K562 (cell line): Measurements from ENCODE around the gene CCDC28B. TPM values are rescaled to one million over a fixed set of nuclear protein-coding genes. Genes with fewer than 3 reads are reported as not detected.
A peak's percentile ranks its signal among the peaks of the same experiment; 100 is the strongest.

Experiments
- BACH1 ChIP-seq: fragments of 200-800 bp; sonication (Bioruptor generic); IDR thresholded peaks from 2 replicates; pipeline ENCODE4 v1.6.1; 2016; ENCODE audit warnings: missing genetic modification characterization, missing compliant biosample characterization
- BDP1 ChIP-seq: IDR thresholded peaks from 3 replicates; pipeline ENCODE4 v1.6.1; 2011; ENCODE audit not compliant: insufficient read length, insufficient read depth
- BRD9 ChIP-seq: fragments of 450-650 bp; IDR thresholded peaks from 2 replicates; pipeline ENCODE4 v1.6.1; 2018; ENCODE audit warnings: low read depth; ENCODE audit not compliant: partially characterized antibody
- ELF1 ChIP-seq: fragments of 200-800 bp; sonication (Bioruptor generic); IDR thresholded peaks from 2 replicates; pipeline ENCODE4 v1.6.1; 2016; ENCODE audit warnings: missing genetic modification characterization, missing compliant biosample characterization
- ETV1 ChIP-seq: fragments of 450-650 bp; conservative IDR thresholded peaks from 2 replicates; pipeline ENCODE4 v1.6.1; 2016; ENCODE audit warnings: missing genetic modification characterization, control low read depth, low read depth, missing compliant biosample characterization
- ETV5 ChIP-seq: sonication (generic); formaldehyde crosslinking; IDR thresholded peaks from 2 replicates; pipeline ENCODE4 v1.4.0; 2020; ENCODE audit warnings: low read depth, mild to moderate bottlenecking, missing genetic modification reagents
- FOXK2 ChIP-seq, 2 experiments: fragments of 450-650 bp; IDR thresholded peaks in 1 of 2; conservative IDR thresholded peaks in 1 of 2; 2 replicates each; pipeline ENCODE4 v1.6.1; 2016; ENCODE audit warnings: low read depth in 2 of 2, mild to moderate bottlenecking in 1 of 2
- HDAC6 ChIP-seq: IDR thresholded peaks from 2 replicates; pipeline ENCODE4 v1.6.1; 2012; ENCODE audit warnings: low read depth, mild to moderate bottlenecking, control low read depth, inconsistent platforms, low read length, moderate library complexity
- HIVEP1 ChIP-seq: fragments of 250-450 bp; sonication (Bioruptor Pico); IDR thresholded peaks from 2 replicates; pipeline ENCODE4 v1.4.0; 2020; ENCODE audit warnings: mild to moderate bottlenecking
- HNRNPLL ChIP-seq: fragments of 200-400 bp; formaldehyde crosslinking; IDR thresholded peaks from 2 replicates; pipeline ENCODE4 v1.6.1; 2017; ENCODE audit warnings: low read length, low read depth, mild to moderate bottlenecking; ENCODE audit not compliant: poor library complexity, severe bottlenecking
- ID3 ChIP-seq, 2 experiments: fragments of 250-450 bp in 1 of 2; fragments of 450-650 bp in 1 of 2; sonication (Bioruptor Pico) in 1 of 2; IDR thresholded peaks; 2 replicates each; pipeline versions ENCODE4 v1.6.1 to v1.8.0; 2016 to 2021; ENCODE audit warnings: mild to moderate bottlenecking in 2 of 2, moderate library complexity in 2 of 2, missing compliant biosample characterization in 1 of 2, missing genetic modification characterization in 1 of 2
- KAT7 ChIP-seq: sonication (generic); formaldehyde crosslinking; IDR thresholded peaks from 2 replicates; pipeline ENCODE4 v1.8.0; 2022; ENCODE audit warnings: missing genetic modification reagents, mild to moderate bottlenecking, borderline replicate concordance
- LCOR ChIP-seq: sonication (generic); formaldehyde crosslinking; IDR thresholded peaks from 2 replicates; pipeline ENCODE4 v1.8.0; 2022; ENCODE audit warnings: mild to moderate bottlenecking, missing genetic modification reagents
- MEF2D ChIP-seq: conservative IDR thresholded peaks from 2 replicates; pipeline ENCODE4 v1.6.1; 2016; ENCODE audit warnings: low read depth, missing genetic modification characterization, missing compliant biosample characterization
- PURB ChIP-seq: sonication (generic); formaldehyde crosslinking; IDR thresholded peaks from 2 replicates; pipeline ENCODE4 v1.9.0; 2021; ENCODE audit warnings: low read depth, mild to moderate bottlenecking, missing genetic modification reagents
- SAP30 ChIP-seq: fragments of 200-600 bp; sonication (generic); IDR thresholded peaks from 2 replicates; pipeline ENCODE4 v1.6.1; 2012; ENCODE audit warnings: borderline replicate concordance, low read depth, mild to moderate bottlenecking, moderate library complexity, low read length, control low read depth, inconsistent platforms; ENCODE audit not compliant: insufficient read depth, poor library complexity, severe bottlenecking
- SMARCA5 ChIP-seq: fragments of 450-650 bp; IDR thresholded peaks from 2 replicates; pipeline ENCODE4 v1.6.1; 2016
- SMC3 ChIP-seq: conservative IDR thresholded peaks from 2 replicates; pipeline ENCODE4 v1.6.1; 2011; ENCODE audit warnings: low read depth, low read length, improper control_type of control experiment; ENCODE audit not compliant: insufficient read depth
- TBL1XR1 ChIP-seq, 2 experiments: IDR thresholded peaks; 2 replicates each; pipeline ENCODE4 v1.6.1; 2012; ENCODE audit warnings: improper control_type of control experiment in 2 of 2, low read length in 2 of 2, mild to moderate bottlenecking in 1 of 2
- TEAD4 ChIP-seq, 2 experiments: sonication (generic) in 1 of 2; formaldehyde crosslinking in 1 of 2; IDR thresholded peaks; 2 replicates each; pipeline versions ENCODE4 v1.6.1 to v1.8.0; 2012 to 2022; ENCODE audit warnings: borderline replicate concordance in 1 of 2, inconsistent platforms in 1 of 2, low read length in 1 of 2, mild to moderate bottlenecking in 1 of 2, missing genetic modification reagents in 1 of 2
- ZNF12 ChIP-seq: sonication (generic); formaldehyde crosslinking; IDR thresholded peaks from 2 replicates; pipeline ENCODE4 v1.4.0; 2020; ENCODE audit warnings: mild to moderate bottlenecking, missing genetic modification reagents
- ZNF592 ChIP-seq: fragments of 450-650 bp; IDR thresholded peaks from 2 replicates; pipeline ENCODE4 v1.6.1; 2017; ENCODE audit warnings: antibody characterized with exemption, mild to moderate bottlenecking
- polyA plus RNA-seq, 8 experiments: library from polyadenylated mRNA; depleted of rRNA in 4 of 8; stranded (reverse) in 5 of 8; unstranded in 3 of 8; fragments of >200 nt; fragmentation: Nextera tagmentation in 2 of 8; fragmentation: Illumina TruSeq in 1 of 8; extraction: Ambion mirVana in 2 of 8; extraction: Trizol in 1 of 8; gene quantifications; 2 replicates each; pipeline versions ENCODE4 v1.2.1 to v1.2.3, GENCODE V29; 2011 to 2014; ENCODE audit warnings: inconsistent platforms in 1 of 8, missing spikeins in 1 of 8
- total RNA-seq, 7 experiments: library from RNA; depleted of rRNA in 6 of 7; stranded (reverse); fragments of >200 nt in 6 of 7; fragmentation: Illumina TruSeq in 2 of 7; extraction: Trizol in 2 of 7; gene quantifications; 2 replicates each; pipeline versions ENCODE4 v1.2.1 to v1.2.3, GENCODE V29; 2011 to 2021; ENCODE audit warnings: low replicate concordance in 1 of 7

Gene CCDC28B
- total and polyA plus RNA-seq, 9 of the 15 experiments (the other 6 are each of a cell fraction or from before 2014, with no cell fraction given) = 5.7 to 54.5 (median 31.7) TPM

- TF ChIP-seq KAT7 (CRISPR knock-in tag) = peak; percentile 64
- no peak for TF ChIP-seq ETV5
- TF ChIP-seq TBL1XR1 (IDR thresholded peaks at IDR 0.05; ENCODE audit: low read length in 2 of 2) = peak in 1 of 2 experiments; percentile 8; a peak in 1 of 4 replicates
- no peak for TF ChIP-seq ZNF12 (CRISPR knock-in tag)
- TF ChIP-seq SMC3 = 0 out of 2 replicates have a peak, but pooled peaks have one; percentile 8
- TF ChIP-seq ETV1 (tag) = peak; percentile 67; the same call in 1 of the 2 replicates
- no peak for TF ChIP-seq HIVEP1 (CRISPR knock-in tag)
- no peak for TF ChIP-seq BACH1
- peak; percentile 20 for TF ChIP-seq BRD9
- peak; percentile 16; the same call in 1 of the 2 replicates for TF ChIP-seq ELF1
- TF ChIP-seq FOXK2 (conservative IDR thresholded peaks at IDR 0.05 in 1 of 2, IDR thresholded peaks at IDR 0.05 in 1 of 2; ENCODE audit: low read depth in 2 of 2) = no peak
- TF ChIP-seq SMARCA5 = no peak
- no peak for TF ChIP-seq ZNF592
- peak; percentile 3 for TF ChIP-seq SAP30
- no peak for TF ChIP-seq HDAC6
- TF ChIP-seq MEF2D (tag) = 0 out of 2 replicates have a peak, but pooled peaks have one; percentile 15
- 0 out of 2 replicates have a peak, but pooled peaks have one; percentile 32 for TF ChIP-seq LCOR (CRISPR knock-in tag)
- no peak for TF ChIP-seq PURB (CRISPR knock-in tag)
- no peak for TF ChIP-seq ID3 (CRISPR knock-in tag; IDR thresholded peaks at IDR 0.05)
- peak; percentile 56; the same call in 1 of the 2 replicates for TF ChIP-seq ID3 (tag; IDR thresholded peaks at IDR 0.05)
- no peak for TF ChIP-seq BDP1
- TF ChIP-seq HNRNPLL = peak; percentile 11
- TF ChIP-seq TEAD4 (IDR thresholded peaks at IDR 0.05; ENCODE audit: low read length) = no peak
- TF ChIP-seq TEAD4 (CRISPR knock-in tag; IDR thresholded peaks at IDR 0.05; ENCODE audit: borderline replicate concordance) = 0 out of 2 replicates have a peak, but pooled peaks have one; percentile 44
Observed at GRCh38 chr1:32180186-32181060, 20.0 kb upstream of the CCDC28B start (continued).
